ENCODE results near the gene EPHB3. TPM values are rescaled to one million over a fixed set of nuclear protein-coding genes. Genes with fewer than 3 reads are reported as not detected.

The EPHB3 gene
- total RNA-seq, 2 experiments from 2014 or later = 0.20 to 0.71 TPM

DNA sequence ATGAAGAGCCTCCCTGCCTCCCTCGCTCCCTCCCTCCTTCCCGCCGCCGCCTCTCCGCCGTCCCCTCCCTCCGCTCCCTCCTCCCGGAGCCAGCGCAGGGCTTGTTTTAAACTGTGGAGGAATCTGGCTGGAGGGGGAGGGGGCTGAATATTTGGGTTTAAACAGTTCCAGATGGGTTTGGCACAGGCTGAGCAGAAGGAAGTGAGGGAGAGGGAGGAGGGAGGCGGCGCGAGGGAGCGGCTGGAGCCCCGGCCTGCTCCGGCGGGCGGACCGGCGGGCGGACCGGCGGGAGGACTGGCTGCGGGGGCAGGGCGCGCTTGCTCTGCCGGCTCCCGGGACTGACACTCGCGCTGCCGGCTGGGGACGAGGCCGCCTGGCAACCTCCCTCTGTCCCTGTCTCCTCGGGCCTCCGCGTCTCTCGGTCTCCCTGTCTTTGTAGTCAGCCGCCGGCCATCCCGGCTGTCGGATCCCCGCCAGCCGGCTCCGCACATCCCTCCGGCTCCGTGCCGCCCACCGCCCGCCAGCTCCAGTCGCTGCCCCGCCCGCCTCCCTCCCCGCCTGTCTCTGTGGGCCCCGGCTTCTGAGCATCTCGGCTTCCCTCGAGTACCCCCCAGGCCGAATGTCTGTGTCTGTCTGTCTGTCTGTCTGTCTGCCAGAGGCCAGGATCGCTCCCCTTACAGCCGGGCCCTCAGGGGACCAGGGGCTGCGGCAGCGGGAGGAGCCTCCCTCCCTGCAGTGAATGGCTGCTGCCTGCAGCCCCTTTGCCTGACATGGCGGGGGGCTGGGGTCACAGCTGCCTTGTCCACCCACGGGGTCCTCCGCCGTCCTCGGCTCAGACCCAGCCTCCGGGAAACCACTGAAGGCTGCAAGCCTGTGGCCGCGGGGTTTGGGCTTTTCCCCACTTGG, 7.6 kb downstream of the EPHB3 start:
- Mint-ChIP-seq H3K36me3 (ENCODE audit: low read depth) (no peaks in the 10 kb centered on the region), H3K9me3 (no peaks in the 10 kb centered on the region), H3K4me1 (peaks cover 19% of the 10 kb centered on the region), H3K27ac (no peak overlapping the region), H3K4me3 (no peak overlapping the region), H3K27me3 (peaks cover 51% of the 10 kb centered on the region)
- ChIA-PET CTCF (interaction anchor here (1.3 kb wide), 1 partner anchor 8 kb away, joined by 6 read pairs; no protein-coding TSS in a partner anchor), POLR2A (no interaction called here)
- peak; percentile 25 for DNase-seq

- H3K9me3 Mint-ChIP-seq = no peaks in the 10 kb centered on the region
- ChIA-PET POLR2A (no interaction called here), CTCF (interaction anchor here (1.3 kb wide), 1 partner anchor 9 kb away, joined by 6 read pairs; no protein-coding TSS in a partner anchor)
- no peak overlapping the region for H3K4me3 Mint-ChIP-seq
- H3K4me1 Mint-ChIP-seq = peaks cover 19% of the 10 kb centered on the region
- H3K27ac Mint-ChIP-seq = no peak overlapping the region
- peaks cover 43% of the 10 kb centered on the region for H3K27me3 Mint-ChIP-seq
- no peaks in the 10 kb centered on the region for H3K36me3 Mint-ChIP-seq (ENCODE audit: low read depth)
- DNase-seq = no peak
Measured at GRCh38 chr3:184570035-184570434, 8.4 kb downstream of the EPHB3 start.

DNA sequence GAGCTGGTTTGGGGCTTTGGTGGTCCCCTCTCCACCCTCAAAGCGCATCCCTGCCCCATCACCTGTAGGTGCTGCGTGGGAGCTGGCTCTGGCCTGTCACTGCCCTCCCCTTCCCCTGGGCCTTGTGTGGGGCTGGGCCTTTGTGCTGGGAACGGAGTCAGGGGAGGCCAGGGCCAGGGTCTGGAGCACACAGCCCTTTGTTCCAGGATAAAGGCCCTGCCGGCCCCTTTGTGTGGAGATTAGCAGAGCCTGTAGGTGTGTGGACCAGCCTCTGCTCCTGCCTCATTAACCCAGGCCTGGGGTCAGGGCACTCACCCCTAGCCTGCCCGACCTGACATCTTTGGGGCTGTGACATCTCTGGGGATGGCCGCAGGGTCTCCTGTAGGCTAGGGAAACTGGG, 8.9 kb downstream of the EPHB3 start:
- Mint-ChIP-seq H3K27ac (no peak overlapping the region), H3K27me3 (peaks cover 39% of the 10 kb centered on the region), H3K4me3 (no peak overlapping the region), H3K36me3 (ENCODE audit: low read depth) (no peaks in the 10 kb centered on the region), H3K9me3 (no peaks in the 10 kb centered on the region), H3K4me1 (peaks cover 19% of the 10 kb centered on the region)
- ChIA-PET CTCF (interaction anchor here (1.3 kb wide), 1 partner anchor 9 kb away, joined by 6 read pairs; no protein-coding TSS in a partner anchor), POLR2A (no interaction called here)
- DNase-seq = no peak

- H3K4me3 Mint-ChIP-seq = no peak overlapping the region
- H3K27ac Mint-ChIP-seq = no peak overlapping the region
- H3K27me3 Mint-ChIP-seq = peaks cover 36% of the 10 kb centered on the region
- ChIA-PET POLR2A (no interaction called here), CTCF (no interaction called here)
- peaks cover 13% of the 10 kb centered on the region for H3K4me1 Mint-ChIP-seq
- no peak for DNase-seq
- H3K36me3 Mint-ChIP-seq (ENCODE audit: low read depth) = no peaks in the 10 kb centered on the region
- H3K9me3 Mint-ChIP-seq = no peaks in the 10 kb centered on the region
Measured at GRCh38 chr3:184571750-184572377, 10.3 kb downstream of the EPHB3 start.

DNA sequence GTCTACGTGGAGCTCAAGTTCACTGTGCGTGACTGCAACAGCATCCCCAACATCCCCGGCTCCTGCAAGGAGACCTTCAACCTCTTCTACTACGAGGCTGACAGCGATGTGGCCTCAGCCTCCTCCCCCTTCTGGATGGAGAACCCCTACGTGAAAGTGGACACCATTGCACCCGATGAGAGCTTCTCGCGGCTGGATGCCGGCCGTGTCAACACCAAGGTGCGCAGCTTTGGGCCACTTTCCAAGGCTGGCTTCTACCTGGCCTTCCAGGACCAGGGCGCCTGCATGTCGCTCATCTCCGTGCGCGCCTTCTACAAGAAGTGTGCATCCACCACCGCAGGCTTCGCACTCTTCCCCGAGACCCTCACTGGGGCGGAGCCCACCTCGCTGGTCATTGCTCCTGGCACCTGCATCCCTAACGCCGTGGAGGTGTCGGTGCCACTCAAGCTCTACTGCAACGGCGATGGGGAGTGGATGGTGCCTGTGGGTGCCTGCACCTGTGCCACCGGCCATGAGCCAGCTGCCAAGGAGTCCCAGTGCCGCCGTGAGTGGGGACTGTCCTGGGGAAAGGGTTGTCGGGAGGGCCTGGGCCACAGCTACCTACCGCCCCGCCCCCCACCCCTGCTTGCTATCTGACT, 11.2 kb downstream of the EPHB3 start:
- CTCF ChIA-PET = interaction anchor here (0.6 kb wide), 1 partner anchor 1851 kb away, joined by 3 read pairs; no protein-coding TSS in a partner anchor
- H3K27ac Mint-ChIP-seq = no peak overlapping the region
- no peak for DNase-seq
- no peak overlapping the region for H3K4me3 Mint-ChIP-seq
- peaks cover 5% of the 10 kb centered on the region for H3K4me1 Mint-ChIP-seq
- no peaks in the 10 kb centered on the region for H3K36me3 Mint-ChIP-seq (ENCODE audit: low read depth)
- POLR2A ChIA-PET = no interaction called here
- H3K9me3 Mint-ChIP-seq = no peaks in the 10 kb centered on the region
- H3K27me3 Mint-ChIP-seq = peaks cover 32% of the 10 kb centered on the region

GRCh38 chr3:184574515-184575417, 13.2 kb downstream of the EPHB3 start:
- peaks cover 20% of the 10 kb centered on the region for H3K27me3 Mint-ChIP-seq
- no peak overlapping the region for H3K4me3 Mint-ChIP-seq
- no peak overlapping the region for H3K27ac Mint-ChIP-seq
- DNase-seq = no peak
- H3K9me3 Mint-ChIP-seq = no peaks in the 10 kb centered on the region
- no peaks in the 10 kb centered on the region for H3K36me3 Mint-ChIP-seq (ENCODE audit: low read depth)
- H3K4me1 Mint-ChIP-seq = no peaks in the 10 kb centered on the region
- POLR2A ChIA-PET = no interaction called here
- CTCF ChIA-PET = no interaction called here

- Mint-ChIP-seq H3K4me1 (no peaks in the 10 kb centered on the region), H3K4me3 (no peak overlapping the region), H3K27ac (no peak overlapping the region), H3K9me3 (no peaks in the 10 kb centered on the region), H3K27me3 (peaks cover 16% of the 10 kb centered on the region), H3K36me3 (ENCODE audit: low read depth) (no peaks in the 10 kb centered on the region)
- ChIA-PET POLR2A (interaction anchor here (0.9 kb wide), 1 partner anchor 10 kb away, joined by 3 read pairs; no protein-coding TSS in a partner anchor), CTCF (no interaction called here)
- DNase-seq = no peak
Measured at GRCh38 chr3:184575701-184576100, 14.1 kb downstream of the EPHB3 start.

- DNase-seq = no peak
- ChIA-PET POLR2A (interaction anchor here (0.9 kb wide), 1 partner anchor 11 kb away, joined by 3 read pairs; no protein-coding TSS in a partner anchor), CTCF (no interaction called here)
- Mint-ChIP-seq H3K27me3 (peaks cover 6% of the 10 kb centered on the region), H3K4me1 (no peaks in the 10 kb centered on the region), H3K9me3 (no peaks in the 10 kb centered on the region), H3K4me3 (no peak overlapping the region), H3K27ac (no peak overlapping the region), H3K36me3 (ENCODE audit: low read depth) (no peaks in the 10 kb centered on the region)
Measured at GRCh38 chr3:184576457-184577240, 15.1 kb downstream of the EPHB3 start.

DNA sequence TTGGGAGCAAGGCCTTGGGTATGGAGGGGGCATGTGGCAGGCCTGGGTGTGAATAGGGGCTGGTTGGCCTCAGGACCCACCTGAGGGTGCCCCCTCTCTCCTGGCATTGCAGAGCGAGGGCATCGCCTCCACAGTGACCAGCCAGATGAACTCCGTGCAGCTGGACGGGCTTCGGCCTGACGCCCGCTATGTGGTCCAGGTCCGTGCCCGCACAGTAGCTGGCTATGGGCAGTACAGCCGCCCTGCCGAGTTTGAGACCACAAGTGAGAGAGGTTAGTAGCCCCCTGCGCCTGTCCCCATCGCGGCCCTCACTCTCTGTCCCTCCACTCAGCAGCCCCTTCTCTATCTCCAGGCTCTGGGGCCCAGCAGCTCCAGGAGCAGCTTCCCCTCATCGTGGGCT, 16.0 kb downstream of the EPHB3 start:
- ChIA-PET CTCF (no interaction called here), POLR2A (interaction anchor here (1.1 kb wide), 1 partner anchor 22 kb away, joined by 4 read pairs; no protein-coding TSS in a partner anchor)
- Mint-ChIP-seq H3K4me1 (no peaks in the 10 kb centered on the region), H3K27ac (no peak overlapping the region), H3K27me3 (peaks cover 7% of the 10 kb centered on the region), H3K9me3 (no peaks in the 10 kb centered on the region), H3K36me3 (ENCODE audit: low read depth) (no peaks in the 10 kb centered on the region), H3K4me3 (no peak overlapping the region)
- DNase-seq = no peak

- Mint-ChIP-seq H3K9me3 (no peaks in the 10 kb centered on the region), H3K4me3 (no peak overlapping the region), H3K27ac (no peak overlapping the region), H3K27me3 (peaks cover 14% of the 10 kb centered on the region), H3K4me1 (peaks cover 3% of the 10 kb centered on the region), H3K36me3 (ENCODE audit: low read depth) (no peaks in the 10 kb centered on the region)
- DNase-seq = no peak
- POLR2A ChIA-PET = interaction anchor here (1.1 kb wide), 1 partner anchor 22 kb away, joined by 4 read pairs; no protein-coding TSS in a partner anchor
- CTCF ChIA-PET = no interaction called here
Measured at GRCh38 chr3:184578218-184578617, 16.6 kb downstream of the EPHB3 start.

DNA sequence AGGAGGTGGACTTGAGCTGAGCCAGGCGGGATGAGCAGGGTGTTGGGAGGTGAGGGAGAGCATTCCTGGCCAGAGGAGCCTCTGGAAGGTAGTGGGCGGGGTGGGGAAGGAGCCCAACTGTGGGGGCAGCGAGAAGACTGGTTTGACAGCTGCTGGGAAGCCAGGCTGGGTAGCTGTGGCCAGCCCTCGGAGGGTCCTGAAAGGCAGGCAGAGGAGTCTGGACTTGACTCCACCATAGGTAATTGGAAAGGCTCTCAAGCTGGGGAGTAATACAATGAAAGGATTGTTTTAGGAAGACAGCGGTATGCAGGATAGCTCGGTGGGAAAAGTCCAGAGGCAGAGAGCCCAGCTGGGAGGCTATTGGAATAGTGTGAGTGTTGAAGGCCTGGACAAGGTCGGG, 17.2 kb downstream of the EPHB3 start:
- ChIA-PET POLR2A (no interaction called here), CTCF (interaction anchor here (1.2 kb wide), 1 partner anchor 18 kb away, joined by 3 read pairs; no protein-coding TSS in a partner anchor)
- Mint-ChIP-seq H3K4me3 (no peak overlapping the region), H3K27ac (no peak overlapping the region), H3K27me3 (peaks cover 16% of the 10 kb centered on the region), H3K4me1 (peaks cover 3% of the 10 kb centered on the region), H3K9me3 (no peaks in the 10 kb centered on the region), H3K36me3 (ENCODE audit: low read depth) (no peaks in the 10 kb centered on the region)
- DNase-seq = no peak

- ChIA-PET CTCF (interaction anchor here (1.2 kb wide), 1 partner anchor 18 kb away, joined by 3 read pairs; no protein-coding TSS in a partner anchor), POLR2A (no interaction called here)
- Mint-ChIP-seq H3K27me3 (peaks cover 23% of the 10 kb centered on the region), H3K36me3 (ENCODE audit: low read depth) (no peaks in the 10 kb centered on the region), H3K4me1 (peaks cover 3% of the 10 kb centered on the region), H3K9me3 (no peaks in the 10 kb centered on the region), H3K4me3 (no peak overlapping the region), H3K27ac (no peak overlapping the region)
- DNase-seq = no peak
Measured at GRCh38 chr3:184579513-184579912, 17.9 kb downstream of the EPHB3 start.

Measured in activated CD4-positive, alpha-beta memory T cell treated with anti-CD3 and anti-CD28 coated beads, Interleukin-2, amount 10 ng/mL, durations not matched to agents 7 days and 5 days (primary cell).